HG03520 (cell line): ENCODE data around the gene RPS6KA4.

ENCODE experiments used
- ATAC-seq: cut with Tn5 transposase; IDR thresholded peaks from one replicate; pipeline ENCODE4 v1.9.1; 2021; ENCODE audit warnings: mild to moderate bottlenecking, moderate library complexity; ENCODE audit not compliant: unreplicated experiment

Gene RPS6KA4

GRCh38 chr11:64324692-64325469, 34.1 kb upstream of the RPS6KA4 start:
- no peak for ATAC-seq

DNA sequence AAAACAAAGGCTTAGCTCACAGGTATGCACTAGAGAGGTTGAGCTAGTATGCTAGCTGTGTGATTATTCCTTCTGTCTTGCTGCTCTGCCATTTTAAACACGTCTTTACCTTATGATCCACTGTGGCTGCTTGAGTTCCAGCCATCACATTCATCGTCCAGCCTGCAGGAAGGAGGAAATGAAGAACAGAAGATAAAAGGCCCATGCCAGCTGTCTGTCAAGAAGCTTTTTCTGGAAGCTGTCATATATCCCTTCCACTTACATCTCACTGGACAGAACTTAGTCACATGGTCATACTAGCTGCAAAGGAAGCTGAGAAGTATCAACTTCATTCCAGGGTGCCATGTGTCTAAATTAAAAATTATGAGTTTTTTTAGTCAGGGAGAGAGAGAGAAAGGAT, 31.6 kb upstream of the RPS6KA4 start:
- ATAC-seq, result no peak

- ATAC-seq, result no peak
Observed at GRCh38 chr11:64327993-64328392, 31.0 kb upstream of the RPS6KA4 start.

DNA sequence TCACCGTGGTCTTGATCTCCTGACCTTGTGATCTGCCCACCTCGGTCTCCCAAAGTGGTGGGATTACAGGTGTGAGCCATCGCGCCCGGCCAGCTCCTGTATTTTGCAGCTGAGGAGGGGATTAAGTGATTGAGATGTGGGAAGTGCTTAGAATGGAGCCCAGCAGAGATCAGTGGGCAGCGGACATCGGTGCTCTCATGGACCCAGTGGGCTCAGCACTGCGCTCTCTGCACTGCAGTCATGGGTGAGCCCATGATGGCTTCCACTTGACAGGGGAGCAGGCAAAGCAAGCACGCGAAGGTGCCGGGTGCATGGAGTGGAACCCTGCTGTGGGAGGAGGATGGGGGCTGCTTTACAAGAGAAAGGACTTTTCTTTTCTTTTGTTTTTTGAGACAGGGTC, 28.1 kb upstream of the RPS6KA4 start:
- ATAC-seq, result no peak

GRCh38 chr11:64331569-64332371, 27.2 kb upstream of the RPS6KA4 start:
- no peak for ATAC-seq

GRCh38 chr11:64333556-64333955, 25.4 kb upstream of the RPS6KA4 start:
- ATAC-seq, result no peak

- peak; percentile 78 for ATAC-seq
Observed at GRCh38 chr11:64334764-64335735, 23.9 kb upstream of the RPS6KA4 start.

DNA sequence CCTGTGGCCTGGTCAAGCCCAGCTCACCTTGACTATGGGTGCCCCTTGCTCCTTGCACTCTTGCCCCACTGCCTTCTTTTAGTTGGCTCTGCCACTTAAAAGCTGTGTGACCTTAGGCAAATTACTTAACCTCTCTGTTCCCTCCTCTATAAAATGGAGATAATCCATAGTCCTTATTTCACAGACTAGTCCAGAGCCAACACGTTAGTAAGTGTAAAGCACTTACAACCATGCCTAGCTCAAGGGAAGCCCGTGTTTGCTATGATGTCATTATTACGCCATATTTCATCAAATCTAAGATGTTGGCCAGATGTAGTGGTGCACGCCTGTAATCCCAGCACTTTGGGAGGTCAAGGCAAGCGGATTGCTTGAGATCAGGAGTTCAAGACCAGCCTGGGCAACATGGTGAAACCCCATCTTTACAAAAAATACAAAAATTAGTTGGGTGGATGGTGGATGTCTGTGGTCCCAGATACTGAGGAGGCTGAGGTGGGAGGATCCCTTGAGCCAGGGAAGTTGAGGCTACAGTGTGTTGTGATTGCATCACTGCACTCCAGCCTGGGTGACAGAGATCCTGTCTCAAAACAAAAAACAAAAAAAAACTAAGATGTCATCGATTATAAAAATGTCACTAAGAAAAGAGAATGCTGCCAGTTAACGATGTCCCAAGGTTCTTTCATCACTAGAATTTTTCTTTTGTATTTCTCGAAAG, 21.3 kb upstream of the RPS6KA4 start:
- ATAC-seq, result no peak

GRCh38 chr11:64338716-64339115, 20.2 kb upstream of the RPS6KA4 start:
- ATAC-seq, result no peak

DNA sequence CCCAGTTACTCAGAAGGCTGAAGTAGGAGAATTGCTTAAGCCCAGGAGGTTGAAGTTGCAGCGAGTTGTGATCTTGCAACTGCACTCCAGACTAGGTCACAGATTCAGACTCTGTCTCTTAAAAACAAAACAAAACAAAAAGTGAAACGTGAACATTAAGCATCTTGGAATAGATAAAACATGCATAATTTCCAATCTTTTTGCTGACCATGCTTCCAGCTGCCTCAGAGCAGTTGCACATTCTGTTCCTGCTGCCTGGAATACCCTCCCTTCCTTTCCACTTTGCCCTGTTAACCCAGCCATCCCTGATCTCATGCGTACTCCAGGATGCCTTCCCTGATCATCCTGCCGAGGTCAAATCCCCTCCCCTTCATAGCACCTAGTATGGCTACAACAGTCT, 19.7 kb upstream of the RPS6KA4 start:
- ATAC-seq, result no peak

DNA sequence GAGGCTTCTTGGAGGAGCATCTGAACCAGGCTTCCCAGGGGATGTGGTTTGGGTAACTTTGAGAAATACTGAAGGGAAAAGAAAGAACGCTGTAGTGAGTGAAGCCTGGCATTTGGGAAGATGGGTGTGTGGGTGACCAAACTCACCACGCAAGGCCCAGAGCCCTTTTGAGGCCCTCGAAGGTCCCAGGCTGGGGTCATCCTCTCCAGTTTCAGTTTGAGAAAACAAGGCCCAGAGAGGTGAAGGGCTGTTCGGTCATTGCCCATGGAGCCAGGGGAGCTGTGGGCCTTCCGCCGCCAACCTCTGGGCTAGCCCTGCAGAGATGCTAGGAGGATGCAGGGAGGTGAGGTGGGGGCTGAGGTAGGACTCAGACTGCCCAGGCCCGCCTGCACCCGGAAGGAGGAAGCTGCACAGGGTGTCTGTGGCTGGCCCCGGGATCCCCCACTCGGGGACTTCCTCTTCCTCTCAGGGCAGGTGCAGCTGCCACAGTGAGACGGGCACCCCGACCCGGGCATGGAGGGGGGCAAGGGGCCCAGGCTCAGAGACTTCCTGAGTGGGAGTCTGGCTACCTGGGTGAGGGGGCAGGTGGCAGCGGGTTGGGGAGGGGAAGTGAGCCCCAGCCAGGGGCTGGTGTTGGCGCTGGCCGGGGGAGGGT, 19.1 kb upstream of the RPS6KA4 start, which contains the start of gene CCDC88B:
CCDC88B (plus strand) TSS at position 451 of the 655 bp plus-strand sequence; CDS start at position 514, 63 bp downstream.
- ATAC-seq, result peak; percentile 36

- ATAC-seq, result no peak
Observed at GRCh38 chr11:64340671-64341335, 18.2 kb upstream of the RPS6KA4 start.

DNA sequence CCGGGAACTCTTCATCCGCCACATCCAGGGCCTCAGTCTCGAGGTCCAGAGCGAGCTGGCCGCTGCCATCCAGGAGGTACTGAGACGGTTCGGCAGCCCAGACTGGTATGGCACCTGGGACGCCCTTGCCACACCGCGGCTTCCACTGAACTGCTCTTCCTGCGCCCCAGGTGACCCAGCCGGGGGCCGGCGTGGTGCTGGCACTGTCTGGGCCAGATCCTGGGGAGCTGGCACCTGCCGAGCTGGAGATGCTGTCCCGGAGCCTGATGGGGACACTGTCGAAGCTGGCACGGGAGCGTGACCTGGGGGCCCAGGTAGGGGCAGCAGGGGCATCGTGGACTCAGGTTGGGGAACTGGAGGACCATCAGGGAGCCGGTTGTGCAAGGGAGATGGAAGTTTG, 17.5 kb upstream of the RPS6KA4 start:
- ATAC-seq, result no peak

DNA sequence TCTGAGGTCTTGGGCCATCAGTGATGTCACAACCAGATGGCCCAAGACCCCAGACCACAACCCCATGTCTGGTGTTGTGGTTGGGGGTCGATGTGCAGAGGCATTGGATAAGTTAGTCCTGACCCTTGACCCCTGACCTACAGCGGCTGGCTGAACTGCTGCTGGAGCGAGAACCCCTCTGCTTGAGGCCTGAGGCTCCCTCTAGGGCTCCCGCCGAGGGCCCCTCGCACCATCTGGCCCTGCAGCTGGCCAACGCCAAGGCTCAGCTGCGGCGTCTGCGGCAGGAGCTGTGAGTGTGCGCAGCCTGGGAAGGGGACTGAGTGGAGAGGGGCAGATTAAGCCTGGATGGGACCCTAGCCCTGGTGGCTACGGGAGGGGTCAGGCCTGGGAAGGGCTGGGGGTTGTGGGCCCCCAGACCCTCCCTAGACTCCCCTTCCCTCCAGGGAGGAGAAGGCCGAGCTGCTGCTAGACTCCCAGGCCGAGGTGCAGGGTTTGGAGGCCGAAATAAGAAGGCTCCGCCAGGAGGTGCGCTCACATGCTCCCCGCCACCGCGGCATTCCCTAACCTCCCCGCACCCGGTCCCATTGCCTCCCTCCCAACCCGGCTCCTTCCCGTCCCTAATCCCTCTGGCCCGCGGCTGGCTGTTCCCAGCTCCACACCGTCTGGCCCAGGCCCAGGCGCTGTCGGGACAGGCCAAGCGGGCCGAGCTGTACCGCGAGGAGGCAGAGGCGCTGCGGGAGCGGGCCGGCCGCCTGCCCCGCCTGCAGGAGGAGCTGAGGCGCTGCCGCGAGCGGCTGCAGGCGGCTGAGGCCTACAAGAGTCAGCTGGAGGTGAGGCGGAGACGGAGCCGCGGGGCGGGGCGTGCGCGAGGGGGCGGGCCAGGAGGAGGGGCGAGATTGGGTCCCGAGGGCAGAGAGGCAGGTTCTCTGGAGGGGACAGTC, 16.8 kb upstream of the RPS6KA4 start:
- peak; percentile 42 for ATAC-seq

GRCh38 chr11:64342869-64343745, 15.9 kb upstream of the RPS6KA4 start:
- ATAC-seq, result no peak

- ATAC-seq, result no peak
Observed at GRCh38 chr11:64343767-64344559, 15.0 kb upstream of the RPS6KA4 start.
